ENCODE data around the gene MCC.

MCC gene

GRCh38 chr5:113358696-113359095, 129.6 kb downstream of the MCC start:
- DNase-seq, result no peak

GRCh38 chr5:113357696-113358476, 130.4 kb downstream of the MCC start:
- no peak for DNase-seq

GRCh38 chr5:113356487-113356886, 131.8 kb downstream of the MCC start:
- DNase-seq, result no peak

- no peak for DNase-seq
Measured at GRCh38 chr5:113354055-113354454, 134.2 kb downstream of the MCC start.

GRCh38 chr5:113347572-113347971, 140.7 kb downstream of the MCC start:
- no peak for DNase-seq

GRCh38 chr5:113344973-113345940, 143.0 kb downstream of the MCC start:
- no peak for DNase-seq

- DNase-seq, result no peak
Measured at GRCh38 chr5:113343343-113343742, 144.9 kb downstream of the MCC start.

- DNase-seq, result no peak
Measured at GRCh38 chr5:113340537-113340936, 147.7 kb downstream of the MCC start.

- DNase-seq, result no peak
Measured at GRCh38 chr5:113338628-113339027, 149.6 kb downstream of the MCC start.

GRCh38 chr5:113337515-113338415, 150.5 kb downstream of the MCC start:
- no peak for DNase-seq

- no peak for DNase-seq
Measured at GRCh38 chr5:113336975-113337374, 151.3 kb downstream of the MCC start.

GRCh38 chr5:113333411-113333810, 154.8 kb downstream of the MCC start:
- no peak for DNase-seq

GRCh38 chr5:113331209-113331551, 157.1 kb downstream of the MCC start:
- no peak for DNase-seq

- DNase-seq, result no peak
Measured at GRCh38 chr5:113330533-113331208, 157.6 kb downstream of the MCC start.

GRCh38 chr5:113329981-113330380, 158.3 kb downstream of the MCC start:
- no peak for DNase-seq

GRCh38 chr5:113325054-113325453, 163.2 kb downstream of the MCC start:
- DNase-seq, result no peak

GRCh38 chr5:113321276-113321675, 167.0 kb downstream of the MCC start:
- no peak for DNase-seq

- no peak for DNase-seq
Measured at GRCh38 chr5:113320273-113320780, 167.9 kb downstream of the MCC start.

GRCh38 chr5:113319256-113320053, 168.8 kb downstream of the MCC start:
- DNase-seq, result no peak

GRCh38 chr5:113317636-113318035, 170.6 kb downstream of the MCC start:
- no peak for DNase-seq

- no peak for DNase-seq
Measured at GRCh38 chr5:113311301-113311700, 177.0 kb downstream of the MCC start.

All from stimulated activated CD4-positive, alpha-beta T cell treated with anti-CD3 and anti-CD28 coated beads, Interleukin-2, amount 100 ng/mL, for 24 hours (primary cell).